GM10248 (cell line): Measurements from ENCODE around the gene ELFN1.

Experiments used
- CTCF ChIA-PET: fragments of 300-600 bp; sonication (Branson Sonifier 250); formaldehyde crosslinking; extraction: SDS; loops from one replicate; lab custom pipeline; 2021; ENCODE audit warnings: antibody characterized with exemption; lab: Yijun Ruan, JAX
- POLR2A ChIA-PET: fragments of 350-650 bp; sonication (Branson Sonifier 250); formaldehyde crosslinking; extraction: SDS; loops from one replicate; lab custom pipeline; 2020; ENCODE audit warnings: antibody characterized with exemption; lab: Yijun Ruan, JAX
- DNase-seq: peaks from one replicate; pipeline ENCODE4 v3.0.0; 2012; ENCODE audit errors: extremely low spot score
- CTCF ChIP-seq: IDR thresholded peaks from 2 replicates; pipeline ENCODE4 v1.5.1; 2012; ENCODE audit warnings: mild to moderate bottlenecking, low read depth; ENCODE audit errors: extremely low read depth, missing control alignments, control extremely low read depth

The ELFN1 gene

GRCh38 chr7:1651891-1652290 lies 18.2 kb upstream of the ELFN1 start:
- no peak for DNase-seq
- POLR2A ChIA-PET: no interaction called here
- no peak for TF ChIP-seq CTCF
- CTCF ChIA-PET: no interaction called here

- no peak for TF ChIP-seq CTCF
- ChIA-PET POLR2A (no interaction called here), CTCF (interaction anchor here (1.5 kb wide), 1 partner anchor 10 kb away, joined by 5 read pairs; no protein-coding TSS in a partner anchor)
- DNase-seq: no peak
These were observed 16.6 kb upstream of the ELFN1 start for GRCh38 chr7:1653500-1653899.

GRCh38 chr7:1654111-1654510 lies 16.0 kb upstream of the ELFN1 start:
- DNase-seq: no peak
- TF ChIP-seq CTCF: no peak
- ChIA-PET CTCF (no interaction called here), POLR2A (no interaction called here)

GRCh38 chr7:1654738-1655475 lies 15.2 kb upstream of the ELFN1 start:
- no peak for DNase-seq
- TF ChIP-seq CTCF: no peak
- POLR2A ChIA-PET: no interaction called here
- CTCF ChIA-PET: no interaction called here

GRCh38 chr7:1659696-1660095 lies 10.4 kb upstream of the ELFN1 start:
- CTCF ChIA-PET: no interaction called here
- POLR2A ChIA-PET: no interaction called here
- no peak for TF ChIP-seq CTCF
- DNase-seq: no peak

GRCh38 chr7:1661461-1661860 lies 8.6 kb upstream of the ELFN1 start:
- ChIA-PET POLR2A (no interaction called here), CTCF (interaction anchor here (1.2 kb wide), 1 partner anchor 687 kb away, joined by 3 read pairs; no protein-coding TSS in a partner anchor)

More at GRCh38 chr7:1661461-1661860, 8.6 kb upstream of the ELFN1 start:
- DNase-seq: no peak
- no peak for TF ChIP-seq CTCF
